GM19452 (cell line): ENCODE data around the gene LTBP2.

Source experiments
- ATAC-seq: cut with Tn5 transposase; IDR thresholded peaks from one replicate; pipeline ENCODE4 v1.9.1; 2021; ENCODE audit not compliant: unreplicated experiment

Gene LTBP2

DNA sequence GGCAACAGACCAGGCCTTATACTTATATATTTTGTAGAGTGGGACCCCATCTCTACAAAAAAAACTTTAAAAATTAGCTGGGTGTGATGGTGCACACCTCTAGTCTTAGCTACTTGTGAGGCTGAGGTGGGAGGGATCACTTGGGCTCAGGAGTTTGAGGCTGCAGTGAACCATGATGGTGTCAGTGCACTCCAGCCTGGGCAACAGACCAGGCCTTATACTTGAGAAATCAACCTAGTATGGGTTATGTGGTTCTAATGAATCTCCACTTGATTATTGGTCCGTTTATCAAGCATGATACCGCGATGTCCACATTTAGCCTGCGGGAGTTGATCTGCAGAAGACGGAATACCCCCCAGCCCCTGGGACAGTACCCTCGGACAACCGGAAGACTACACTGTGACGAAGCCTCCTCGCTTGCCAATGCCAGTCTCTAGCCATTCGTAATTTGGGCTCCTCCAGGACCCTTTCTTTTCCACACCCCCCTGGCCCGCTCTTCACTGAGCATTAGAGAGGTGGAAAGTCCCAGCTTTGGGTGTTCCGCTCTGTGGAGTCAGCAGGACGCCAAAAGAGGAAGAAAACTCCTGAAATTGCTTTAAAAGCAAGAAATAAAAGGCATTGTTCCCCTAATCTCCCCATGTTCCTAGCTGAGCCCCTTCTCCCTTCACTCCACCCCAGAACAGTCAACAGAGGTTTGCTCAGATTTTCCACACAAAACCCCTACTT lies 19.4 kb downstream of the LTBP2 start:
- ATAC-seq: no peak

DNA sequence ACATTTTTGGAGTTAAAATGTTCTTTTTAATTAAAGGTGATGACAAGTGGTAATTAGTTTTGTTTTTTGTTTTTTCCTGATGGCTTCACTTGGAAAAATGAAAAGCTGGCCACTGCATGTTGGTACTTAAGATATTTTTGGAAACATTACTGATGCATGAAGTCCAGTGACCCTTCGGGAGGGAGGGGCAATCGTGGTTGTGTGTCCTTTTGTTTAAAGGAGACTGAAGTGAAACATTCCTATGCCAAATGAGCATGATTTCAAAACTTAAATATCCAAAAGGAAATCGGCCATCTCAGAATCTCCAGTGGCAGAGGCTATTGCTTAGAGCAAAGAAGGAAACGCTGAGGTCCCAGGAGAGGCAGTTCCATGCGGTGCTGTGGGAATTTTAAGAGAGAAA lies 20.1 kb downstream of the LTBP2 start:
- ATAC-seq: no peak

DNA sequence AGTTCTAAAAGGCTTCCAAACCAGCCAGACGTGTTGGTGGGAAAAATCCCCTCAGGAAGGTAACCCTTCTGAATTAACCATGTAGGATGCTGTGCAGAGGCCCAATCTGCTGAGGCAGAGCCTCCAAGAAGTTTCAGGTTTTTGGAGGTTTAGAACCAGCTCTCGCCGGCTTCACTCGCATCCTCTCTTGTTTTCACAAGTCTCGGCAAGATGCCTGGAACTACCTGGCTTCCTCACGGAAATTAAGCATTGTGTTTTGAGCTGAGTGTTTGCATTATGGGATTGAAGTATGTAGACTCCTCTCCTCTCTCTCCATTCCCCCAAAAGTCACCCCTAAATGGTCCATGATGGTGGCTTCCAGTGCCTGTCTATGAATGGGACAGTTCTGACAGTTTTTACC lies 20.6 kb downstream of the LTBP2 start:
- ATAC-seq: no peak

DNA sequence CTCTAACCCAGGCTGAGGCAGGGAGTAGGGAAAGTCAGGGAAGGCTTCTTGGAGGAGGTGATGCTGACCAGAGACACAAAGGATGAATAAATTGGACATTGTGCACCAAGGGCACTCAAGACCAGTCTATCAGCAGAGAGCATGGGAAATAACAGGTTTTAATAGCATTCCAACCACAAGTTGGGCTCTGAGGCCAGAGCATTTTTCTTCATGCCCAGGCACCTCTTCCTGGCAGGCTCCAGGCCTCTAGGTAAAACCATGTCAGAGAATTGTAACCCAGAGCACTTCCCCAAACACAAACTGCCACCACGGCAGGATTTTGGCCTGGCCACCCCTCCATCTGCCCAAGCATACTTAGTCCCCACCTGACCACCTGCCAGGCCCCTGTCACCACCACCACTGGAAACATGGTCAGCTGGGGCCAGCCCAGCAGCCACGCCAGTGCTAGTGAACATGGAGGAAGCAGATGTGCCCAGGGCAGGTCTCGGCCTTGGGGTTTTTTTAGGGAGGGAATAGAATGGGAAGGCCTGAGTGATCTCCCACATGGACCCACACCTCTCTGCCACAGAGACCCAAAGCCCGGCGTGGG lies 22.7 kb downstream of the LTBP2 start:
- no peak for ATAC-seq

DNA sequence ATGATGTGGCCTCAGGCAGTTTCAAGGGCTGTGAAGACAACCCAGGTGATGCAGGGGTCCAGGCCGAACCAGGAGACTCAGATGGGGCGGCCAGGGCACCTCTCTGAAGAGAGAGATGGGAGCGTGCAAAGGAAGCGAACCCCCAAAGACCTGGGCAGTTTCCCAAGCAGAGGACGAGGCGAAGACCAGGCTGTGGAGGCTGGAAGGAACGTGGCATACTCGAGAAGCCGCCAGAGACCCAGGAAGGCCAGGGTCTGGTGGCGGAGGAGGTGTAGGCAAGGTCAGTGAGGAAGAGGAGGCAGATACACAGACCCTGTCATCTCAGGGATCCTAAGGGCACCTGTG lies 24.7 kb downstream of the LTBP2 start:
- ATAC-seq: no peak

DNA sequence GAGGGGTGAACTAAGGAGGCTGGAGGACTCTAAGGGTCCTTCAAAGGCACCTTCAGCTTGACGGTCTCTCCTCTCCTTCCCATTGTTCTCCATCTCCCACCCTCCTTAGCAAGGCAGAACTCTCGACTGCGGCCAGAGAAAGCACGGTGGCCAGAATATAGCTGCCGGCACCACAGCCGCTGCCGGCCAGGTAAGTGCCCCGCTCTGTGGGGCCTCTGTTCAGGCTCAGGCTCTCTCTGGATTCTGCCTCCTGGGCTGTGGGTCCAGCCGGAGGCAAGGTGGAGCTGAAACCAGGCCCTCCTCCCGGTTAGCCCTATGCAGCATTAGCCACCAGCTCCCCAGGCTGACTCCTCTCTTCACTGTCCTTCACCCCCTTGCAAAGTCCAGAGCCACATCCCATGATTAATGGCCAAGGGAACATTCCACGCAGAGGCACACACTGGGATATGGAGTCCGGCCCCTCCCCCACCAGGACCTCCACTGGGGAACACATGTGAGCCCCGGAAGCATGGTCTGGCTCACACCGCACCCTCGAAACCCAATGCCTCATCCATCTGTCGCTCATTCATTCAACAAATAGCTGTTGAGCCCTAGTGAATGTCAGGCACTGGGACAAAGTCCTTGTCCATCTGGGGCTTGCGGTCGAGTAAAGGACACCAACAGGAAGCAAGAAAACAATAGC lies 25.2 kb downstream of the LTBP2 start:
- ATAC-seq: no peak

DNA sequence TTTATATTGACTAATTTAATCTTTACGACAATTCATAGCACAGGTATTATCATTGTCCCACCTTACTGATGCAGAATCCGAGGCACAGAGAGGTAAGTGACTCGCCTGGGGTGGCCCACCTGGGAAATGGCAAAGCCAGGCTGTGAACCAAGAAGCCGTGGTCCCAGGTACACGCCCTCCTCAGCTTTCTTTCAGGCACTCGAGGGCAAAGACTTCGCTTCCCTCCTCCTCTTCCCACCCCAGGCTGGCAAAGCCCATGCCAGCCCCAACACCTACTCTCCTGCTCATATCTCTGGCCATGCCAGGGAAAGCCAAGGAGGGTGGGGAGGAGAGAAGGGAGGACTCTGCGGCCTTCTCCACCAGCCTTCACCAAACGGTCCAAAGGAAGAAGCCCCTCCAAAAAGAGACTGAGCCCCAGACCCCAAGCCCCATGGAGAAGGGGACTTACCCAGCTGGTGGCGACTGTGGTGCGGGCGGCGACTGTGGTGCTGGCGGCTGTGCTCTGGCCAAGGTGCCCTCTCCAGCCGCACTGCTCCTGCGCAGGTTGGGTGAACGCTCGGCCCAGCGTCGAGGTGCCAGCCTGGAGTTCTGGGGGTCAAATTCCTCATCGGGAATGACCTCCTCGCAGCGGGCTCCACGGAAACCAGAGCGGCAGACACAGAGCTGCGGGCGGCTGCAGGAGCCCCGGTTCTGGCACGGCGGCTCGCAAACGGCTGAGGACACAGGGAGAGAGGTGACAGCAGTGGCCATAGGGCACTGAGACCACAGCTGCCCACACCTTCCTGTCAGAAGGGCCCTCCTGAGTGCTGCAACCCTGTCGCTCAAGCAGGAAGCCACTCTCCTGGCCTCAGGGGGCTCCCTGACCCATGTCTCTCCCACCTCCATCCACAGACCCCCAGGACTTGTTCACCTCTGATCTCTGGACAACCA lies 26.4 kb downstream of the LTBP2 start:
- no peak for ATAC-seq

DNA sequence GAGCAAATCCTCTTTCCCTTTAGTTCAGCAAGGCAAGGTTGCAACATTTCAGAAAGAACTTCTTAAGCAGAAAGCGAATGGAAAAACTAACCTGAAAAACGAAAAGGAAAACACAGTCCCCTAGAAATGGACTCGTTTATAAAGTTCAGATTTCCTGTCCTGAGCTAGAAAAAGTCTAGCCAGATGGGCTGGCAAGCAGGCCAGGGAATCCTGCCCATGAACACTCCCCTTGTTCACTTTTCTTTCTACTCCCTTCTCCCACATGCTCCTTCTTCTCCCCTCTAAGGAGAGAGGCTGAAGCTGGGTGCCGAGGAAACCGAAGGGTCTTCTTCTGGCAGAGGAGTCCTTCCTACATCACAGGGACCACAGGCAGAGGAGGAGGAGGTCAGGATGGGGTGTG lies 27.1 kb downstream of the LTBP2 start:
- no peak for ATAC-seq

DNA sequence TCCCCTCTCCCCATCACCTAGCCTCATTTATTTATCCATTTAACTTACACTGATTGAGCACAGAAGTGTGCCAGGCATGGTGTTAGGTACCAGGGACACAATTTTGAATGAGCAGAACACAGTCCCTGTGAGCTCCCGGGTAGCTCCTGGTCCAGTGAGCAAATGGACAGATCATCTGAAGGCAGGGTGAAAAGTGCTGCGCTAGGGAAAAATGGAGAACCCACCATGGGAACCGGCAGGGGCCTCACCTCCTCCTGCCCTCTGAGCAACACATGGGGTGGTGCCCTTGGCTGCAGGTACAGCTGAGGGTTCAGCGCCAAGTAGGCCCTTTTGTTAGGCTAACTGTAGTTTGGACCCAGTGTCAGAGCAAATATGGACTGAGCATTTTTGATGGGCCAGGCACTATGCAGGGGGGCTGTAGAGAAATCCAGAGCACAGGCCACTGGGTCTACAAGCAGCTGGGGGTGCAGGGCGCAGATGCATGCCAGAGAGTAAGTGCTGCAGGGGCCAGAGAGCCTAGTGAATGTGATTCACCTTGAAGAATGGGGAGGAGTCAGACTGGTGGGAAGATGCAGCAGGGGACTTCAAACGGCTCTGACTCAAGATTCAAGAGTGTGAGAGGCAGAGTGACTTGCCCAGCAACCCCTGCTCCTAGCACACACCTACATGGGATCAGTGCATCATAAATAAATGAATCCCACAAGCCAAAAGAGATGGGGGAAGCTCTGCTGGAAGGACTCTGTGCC lies 28.2 kb downstream of the LTBP2 start:
- ATAC-seq: no peak

DNA sequence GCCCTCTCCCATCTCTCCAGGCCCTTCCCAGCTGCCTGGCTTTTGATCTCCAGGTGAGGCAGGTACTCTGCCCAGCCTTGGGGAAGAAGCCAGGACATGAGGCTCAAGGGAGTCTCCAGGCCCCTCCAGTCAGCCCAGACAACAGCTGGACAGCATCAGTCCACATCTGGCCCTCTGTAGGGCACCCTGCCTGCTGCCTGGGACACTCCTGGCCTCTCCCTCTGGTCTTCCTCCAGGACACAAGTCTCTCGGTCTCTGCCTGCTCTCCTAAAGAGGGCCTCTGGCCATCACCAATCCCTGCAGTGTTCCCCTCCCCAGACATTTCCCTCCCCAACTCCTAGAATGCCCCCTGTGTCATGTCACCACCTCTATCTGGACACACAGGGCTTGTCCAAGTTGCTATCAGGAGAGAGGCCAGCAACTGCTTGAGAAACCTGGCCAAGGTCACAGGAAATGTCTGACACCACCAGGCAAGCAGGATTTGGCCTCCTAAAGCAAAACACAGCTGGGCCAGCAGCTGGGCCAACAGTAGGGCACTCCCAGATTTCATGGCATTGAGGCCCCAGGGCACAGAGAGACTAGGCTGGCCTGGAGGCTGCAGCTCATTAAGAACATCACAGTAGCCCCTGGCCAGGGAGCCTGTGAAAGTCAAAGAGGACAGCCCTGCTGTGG lies 29.0 kb downstream of the LTBP2 start:
- no peak for ATAC-seq

DNA sequence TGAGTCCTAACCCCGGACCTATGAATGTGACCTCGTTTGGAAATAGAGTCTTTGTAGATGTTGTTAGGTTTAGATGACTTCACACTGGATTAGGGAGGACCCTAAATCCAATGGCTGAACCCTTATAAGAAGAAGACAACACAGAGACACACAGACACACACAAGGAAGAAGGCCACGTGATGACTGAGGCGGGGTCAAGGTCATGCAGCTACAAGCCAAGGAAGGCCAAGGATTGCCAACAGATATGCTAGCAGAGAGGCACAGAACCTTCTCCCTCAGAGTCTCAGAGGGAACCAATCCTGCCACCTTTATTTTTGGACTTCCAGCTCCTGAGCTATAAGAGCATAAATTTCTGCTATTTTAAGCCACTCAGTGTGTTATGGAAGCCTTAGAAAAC lies 31.8 kb downstream of the LTBP2 start:
- no peak for ATAC-seq

DNA sequence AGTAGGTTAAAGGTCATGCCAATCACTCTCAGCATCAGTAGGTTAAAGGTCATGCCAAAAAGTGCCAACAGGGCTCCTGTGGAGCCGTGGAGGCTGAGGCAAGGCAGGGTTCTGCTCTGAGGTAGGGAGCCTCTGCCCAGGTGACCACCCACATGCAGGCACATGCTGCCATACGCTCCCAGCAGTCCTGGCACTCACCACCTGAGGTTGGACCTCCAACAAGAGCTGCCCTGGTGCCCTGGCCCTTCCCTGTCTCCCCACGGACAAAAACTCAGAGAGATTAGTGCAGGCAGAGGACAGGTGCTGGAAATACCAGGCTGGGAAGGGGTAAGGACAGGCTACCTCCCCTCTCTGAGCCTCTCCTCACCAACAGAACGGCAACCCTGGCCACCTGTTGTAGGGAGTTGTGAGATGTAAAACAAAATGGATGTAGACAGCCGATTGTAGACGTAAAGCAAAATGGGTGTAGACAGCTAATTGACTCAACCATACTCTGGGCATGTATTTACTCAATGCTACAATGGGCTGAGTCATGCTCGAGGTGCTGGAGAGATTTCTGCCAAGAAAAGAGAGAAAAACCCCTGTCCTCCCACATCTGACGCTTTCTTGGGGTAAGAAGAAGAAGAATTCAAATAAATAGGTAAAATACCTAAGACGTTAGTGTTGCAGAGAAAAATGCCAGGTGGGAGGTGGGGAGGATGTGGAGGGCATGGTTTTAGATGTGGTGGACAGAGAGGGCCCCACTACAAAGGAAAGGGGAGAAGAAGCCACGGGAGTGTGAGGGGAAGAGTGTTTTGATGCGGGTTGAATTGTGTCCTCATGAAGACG lies 32.4 kb downstream of the LTBP2 start:
- no peak for ATAC-seq

DNA sequence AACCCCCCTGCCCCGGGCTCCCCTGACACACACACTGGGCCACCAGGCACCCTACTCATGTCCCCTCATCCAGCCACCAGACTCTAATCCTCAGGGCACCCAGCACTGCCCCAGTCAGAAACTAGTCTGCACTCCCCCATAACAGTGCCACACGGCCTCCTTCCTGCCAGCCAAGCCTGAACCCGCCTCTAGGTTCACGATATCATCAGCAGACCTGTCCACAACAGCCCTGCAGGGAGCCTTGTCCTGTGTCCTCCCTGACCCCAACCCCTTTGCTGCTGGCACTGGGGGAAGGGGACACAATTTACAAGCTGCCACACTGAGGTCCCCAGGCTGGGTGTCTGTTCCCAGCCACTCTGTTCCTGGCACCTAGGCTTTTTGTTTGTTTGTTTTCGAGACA lies 33.6 kb downstream of the LTBP2 start:
- ATAC-seq: no peak

DNA sequence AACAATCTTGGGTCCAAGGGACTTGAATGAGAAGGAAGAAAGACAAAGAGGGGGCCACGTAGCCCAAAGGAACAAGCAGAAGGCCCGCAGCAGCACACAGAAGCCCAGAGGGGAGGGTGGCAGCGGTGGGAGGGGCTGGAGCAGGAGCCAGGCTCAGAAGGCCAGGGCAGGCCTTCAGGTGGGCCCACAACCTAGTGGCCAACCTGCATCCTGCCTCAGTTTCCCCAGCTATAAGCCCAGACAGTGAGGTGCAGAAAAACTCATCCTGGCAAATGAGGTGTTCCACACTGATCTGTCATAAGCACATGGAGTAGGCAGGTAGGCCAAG lies 34.1 kb downstream of the LTBP2 start:
- no peak for ATAC-seq

DNA sequence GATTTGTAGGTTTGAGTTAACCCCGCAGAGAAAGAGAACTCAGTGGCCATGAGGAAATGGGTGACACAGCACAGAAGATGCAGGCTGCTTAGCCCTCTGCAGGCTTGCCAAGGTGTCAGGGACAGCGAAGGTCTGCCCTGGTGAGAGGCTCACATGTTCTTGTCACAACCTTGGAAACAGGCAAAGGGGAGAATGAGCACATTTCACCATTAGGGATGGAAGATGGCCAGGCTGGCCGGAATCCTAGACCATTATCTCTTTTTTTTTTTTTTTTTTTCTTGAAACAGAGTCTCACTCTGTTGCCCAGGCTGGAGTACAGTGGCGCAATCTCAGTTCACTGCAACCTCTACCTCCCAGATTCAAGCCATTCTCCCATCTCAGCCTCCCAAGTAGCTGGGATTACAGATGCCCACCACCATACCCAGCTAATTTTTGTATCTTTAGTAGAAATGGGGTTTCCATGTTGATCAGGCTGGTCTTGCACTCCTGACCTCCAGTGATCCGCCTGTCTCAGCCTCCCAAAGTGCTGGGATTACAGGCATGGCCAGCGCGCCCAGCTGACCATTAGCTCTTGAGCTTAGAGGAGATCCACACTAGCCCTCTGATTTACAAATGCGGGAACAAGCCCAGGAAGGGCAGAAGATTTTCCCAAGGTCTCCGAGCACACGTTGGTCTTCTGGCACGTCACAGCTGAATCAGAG lies 34.6 kb downstream of the LTBP2 start:
- ATAC-seq: no peak

DNA sequence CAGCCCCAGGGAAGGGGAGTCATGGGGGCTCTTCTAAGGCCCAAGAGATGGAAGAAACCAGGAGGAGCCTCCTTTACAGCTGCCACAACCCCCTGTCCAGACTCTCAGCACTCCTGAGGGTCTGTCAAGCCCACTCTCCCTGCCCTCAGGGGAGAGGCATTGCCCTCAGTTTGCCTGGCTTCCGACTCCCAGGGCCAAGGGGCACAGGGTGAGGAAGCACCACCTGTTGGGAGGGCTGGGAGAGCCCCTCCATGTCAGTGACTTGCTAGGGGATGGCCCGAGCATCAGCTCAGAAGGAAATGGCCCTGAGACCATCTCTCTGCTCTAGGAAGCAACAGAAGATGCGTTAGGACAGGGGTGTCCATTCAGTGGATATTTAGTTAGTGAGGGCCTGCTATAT lies 36.1 kb downstream of the LTBP2 start:
- ATAC-seq: no peak

DNA sequence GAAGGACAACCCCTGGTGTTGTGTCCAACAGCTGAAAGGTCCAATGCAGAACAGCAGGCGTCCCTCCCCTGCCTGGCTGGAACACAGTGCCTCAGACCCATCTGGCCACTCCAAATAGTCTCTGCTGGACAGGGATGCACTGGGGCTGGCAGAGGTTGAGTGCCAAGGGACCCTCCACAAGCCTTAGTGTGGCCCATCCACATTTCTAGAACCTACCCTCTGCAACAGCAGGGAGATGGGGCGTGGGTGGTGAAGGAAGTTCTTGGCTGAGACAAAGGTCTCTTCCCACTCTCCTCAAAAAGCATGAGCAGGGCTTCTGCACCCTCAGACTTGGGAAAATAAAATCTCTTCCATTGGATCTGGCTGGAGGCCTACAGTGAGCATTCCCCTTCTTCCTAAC lies 36.5 kb downstream of the LTBP2 start:
- no peak for ATAC-seq

DNA sequence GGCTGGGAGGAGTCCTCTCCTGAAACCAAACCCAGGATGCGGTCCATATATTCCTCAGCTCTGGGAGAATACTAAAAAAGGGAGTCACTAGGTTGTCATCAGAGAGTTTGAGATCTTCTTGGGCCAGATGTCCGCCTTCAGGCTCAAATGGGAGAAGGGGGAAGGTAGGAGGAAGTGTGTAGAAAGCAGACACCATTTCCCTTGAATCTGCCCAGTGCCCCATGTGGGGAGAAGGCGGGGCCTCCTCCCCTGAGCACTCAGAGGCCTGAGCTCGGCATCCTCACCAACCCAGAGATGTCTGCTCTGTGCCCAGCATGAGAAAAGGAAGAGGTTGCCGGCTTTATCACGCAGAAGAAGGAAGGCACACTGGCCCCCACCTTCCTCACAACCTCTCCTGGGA lies 37.3 kb downstream of the LTBP2 start:
- ATAC-seq: no peak

DNA sequence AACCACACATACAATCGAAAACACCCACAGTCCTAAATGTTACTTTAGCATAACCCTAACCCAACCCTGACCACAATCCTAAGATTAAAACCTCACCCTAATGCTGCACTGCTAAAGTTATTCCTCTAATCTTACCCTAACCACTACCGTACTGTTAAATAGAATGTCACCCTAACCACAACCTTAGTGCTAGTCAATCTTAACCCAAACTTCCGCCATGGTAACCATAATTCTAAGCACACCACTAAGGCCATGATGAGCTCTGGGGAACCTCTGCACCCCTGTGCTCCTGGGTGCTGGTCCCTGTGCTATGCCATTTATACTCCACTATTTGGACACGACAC lies 38.0 kb downstream of the LTBP2 start:
- ATAC-seq: no peak
